ENCODE measurements around the gene SHROOM3.
A peak's percentile ranks its signal among the peaks of the same experiment; 100 is the strongest.

SHROOM3 gene

GRCh38 chr4:76781698-76782595 lies 346.9 kb downstream of the SHROOM3 start:
- peak; percentile 94 for DNase-seq (ENCODE audit: low read depth)

- peak; percentile 87 for DNase-seq (ENCODE audit: low read depth)
These were observed 347.8 kb downstream of the SHROOM3 start for GRCh38 chr4:76782837-76783236.

GRCh38 chr4:76783836-76784235 lies 348.8 kb downstream of the SHROOM3 start:
- no peak for DNase-seq (ENCODE audit: low read depth)

- DNase-seq (ENCODE audit: low read depth), result peak; percentile 34
These were observed 349.2 kb downstream of the SHROOM3 start for GRCh38 chr4:76784237-76784636.

- no peak for DNase-seq (ENCODE audit: low read depth)
These were observed 352.9 kb downstream of the SHROOM3 start for GRCh38 chr4:76787898-76788297.

GRCh38 chr4:76790377-76790776 lies 355.3 kb downstream of the SHROOM3 start:
- no peak for DNase-seq (ENCODE audit: low read depth)

GRCh38 chr4:76791479-76791878 lies 356.4 kb downstream of the SHROOM3 start:
- no peak for DNase-seq (ENCODE audit: low read depth)

GRCh38 chr4:76792418-76792817 lies 357.4 kb downstream of the SHROOM3 start:
- no peak for DNase-seq (ENCODE audit: low read depth)

GRCh38 chr4:76795243-76795642 lies 360.2 kb downstream of the SHROOM3 start:
- no peak for DNase-seq (ENCODE audit: low read depth)

GRCh38 chr4:76799140-76799539 lies 364.1 kb downstream of the SHROOM3 start:
- no peak for DNase-seq (ENCODE audit: low read depth)

GRCh38 chr4:76799718-76800117 lies 364.7 kb downstream of the SHROOM3 start:
- DNase-seq (ENCODE audit: low read depth), result no peak

GRCh38 chr4:76800902-76801301 lies 365.9 kb downstream of the SHROOM3 start:
- DNase-seq (ENCODE audit: low read depth), result no peak

GRCh38 chr4:76801621-76802235 lies 366.7 kb downstream of the SHROOM3 start:
- DNase-seq (ENCODE audit: low read depth), result no peak

GRCh38 chr4:76802236-76803021 lies 367.4 kb downstream of the SHROOM3 start:
- DNase-seq (ENCODE audit: low read depth), result no peak

- DNase-seq (ENCODE audit: low read depth), result peak; percentile 81
These were observed 368.5 kb downstream of the SHROOM3 start for GRCh38 chr4:76803522-76803921.

GRCh38 chr4:76804096-76804495 lies 369.1 kb downstream of the SHROOM3 start:
- DNase-seq (ENCODE audit: low read depth), result no peak

- no peak for DNase-seq (ENCODE audit: low read depth)
These were observed 371.3 kb downstream of the SHROOM3 start for GRCh38 chr4:76806346-76806745.

GRCh38 chr4:76806757-76807156 lies 371.7 kb downstream of the SHROOM3 start:
- DNase-seq (ENCODE audit: low read depth), result no peak

- peak; percentile 22 for DNase-seq (ENCODE audit: low read depth)
These were observed 374.7 kb downstream of the SHROOM3 start for GRCh38 chr4:76809594-76810305.

- DNase-seq (ENCODE audit: low read depth), result no peak
These were observed 376.8 kb downstream of the SHROOM3 start for GRCh38 chr4:76811604-76812412.

- no peak for DNase-seq (ENCODE audit: low read depth)
These were observed 378.0 kb downstream of the SHROOM3 start for GRCh38 chr4:76813070-76813469.

All from ELR (cell line).